IPS DF 4.7 (cell line): ENCODE data around the gene PRSS50.

Experiments used
- DNase-seq: peaks from one replicate; pipeline ENCODE4 v3.0.0-alpha.2; 2013; ENCODE audit warnings: low spot score; ENCODE audit errors: extremely low read depth

Gene PRSS50

GRCh38 chr3:46670000-46670890, 47.4 kb downstream of the PRSS50 start:
- no peak for DNase-seq

- no peak for DNase-seq
Measured at GRCh38 chr3:46669191-46669999, 48.3 kb downstream of the PRSS50 start.

GRCh38 chr3:46668591-46668990, 49.1 kb downstream of the PRSS50 start:
- DNase-seq, result no peak

GRCh38 chr3:46668116-46668515, 49.6 kb downstream of the PRSS50 start:
- no peak for DNase-seq

- no peak for DNase-seq
Measured at GRCh38 chr3:46667657-46668056, 50.0 kb downstream of the PRSS50 start.

GRCh38 chr3:46667061-46667621, 50.5 kb downstream of the PRSS50 start:
- DNase-seq, result no peak

- no peak for DNase-seq
Measured at GRCh38 chr3:46666453-46666845, 51.2 kb downstream of the PRSS50 start.

- DNase-seq, result no peak
Measured at GRCh38 chr3:46665763-46666452, 51.8 kb downstream of the PRSS50 start.

DNA sequence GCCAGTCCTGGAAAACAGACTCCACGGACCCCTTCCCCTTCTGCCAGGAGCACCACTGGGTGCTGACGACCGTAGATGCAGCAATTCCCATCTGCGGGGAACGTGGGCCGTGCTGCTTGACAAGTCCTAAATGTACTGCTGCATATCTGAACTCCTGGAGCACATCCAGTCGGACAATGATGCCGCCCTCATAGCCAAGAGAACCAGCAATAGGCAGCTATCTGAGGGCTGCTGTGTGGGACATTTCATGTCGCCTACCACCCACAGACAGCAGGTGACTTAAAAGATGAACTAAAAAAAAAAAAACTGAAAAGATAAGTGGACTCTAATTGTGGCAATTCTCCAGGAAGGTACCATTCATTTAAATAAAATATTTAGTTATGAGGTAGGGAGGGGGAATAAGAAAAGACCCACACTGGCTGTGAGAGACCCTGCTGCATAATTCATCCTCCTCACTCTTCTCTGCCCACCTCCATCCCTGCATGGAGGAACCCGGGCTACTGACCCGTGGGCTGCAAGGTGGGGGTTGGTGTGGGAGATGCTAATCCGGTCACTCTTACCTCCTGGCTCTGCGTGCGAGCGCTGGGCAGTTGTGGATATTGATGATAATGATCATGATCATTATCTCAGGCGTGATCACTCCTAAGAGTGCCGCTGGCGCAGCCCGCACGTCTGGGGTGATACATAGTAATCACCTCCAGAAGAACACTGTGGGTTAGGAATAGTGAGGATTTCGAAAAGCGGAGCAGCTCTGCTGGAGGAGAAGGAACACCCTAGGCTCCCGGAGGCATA, 52.5 kb downstream of the PRSS50 start:
- DNase-seq, result no peak

GRCh38 chr3:46664188-46664970, 53.3 kb downstream of the PRSS50 start:
- DNase-seq, result no peak

DNA sequence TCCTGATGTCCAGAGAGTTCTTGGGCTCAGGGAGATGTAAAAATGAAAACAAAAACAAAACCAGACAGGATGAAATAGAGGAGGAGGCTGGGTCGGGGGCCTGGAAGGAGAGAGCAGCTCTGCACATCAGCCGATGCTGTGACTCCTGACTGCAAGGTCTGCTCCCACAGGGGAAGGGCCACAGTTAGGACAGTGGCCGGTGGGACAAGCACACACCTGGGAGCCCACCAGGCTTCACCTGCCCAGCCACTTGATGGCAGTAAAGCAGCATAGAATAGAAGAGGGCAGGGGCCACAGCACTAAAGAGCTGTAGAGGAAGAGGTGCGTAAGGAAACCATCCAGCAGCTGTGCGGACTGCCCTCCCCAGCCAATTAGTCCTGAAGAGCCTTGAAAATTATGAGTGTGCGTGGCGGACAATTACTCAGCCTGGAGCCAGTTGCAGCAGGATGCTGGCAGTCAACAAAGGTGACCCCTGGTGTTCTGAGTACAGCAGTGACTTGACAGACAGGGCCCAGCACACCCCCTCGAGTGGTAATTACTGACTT, 54.0 kb downstream of the PRSS50 start:
- DNase-seq, result no peak

DNA sequence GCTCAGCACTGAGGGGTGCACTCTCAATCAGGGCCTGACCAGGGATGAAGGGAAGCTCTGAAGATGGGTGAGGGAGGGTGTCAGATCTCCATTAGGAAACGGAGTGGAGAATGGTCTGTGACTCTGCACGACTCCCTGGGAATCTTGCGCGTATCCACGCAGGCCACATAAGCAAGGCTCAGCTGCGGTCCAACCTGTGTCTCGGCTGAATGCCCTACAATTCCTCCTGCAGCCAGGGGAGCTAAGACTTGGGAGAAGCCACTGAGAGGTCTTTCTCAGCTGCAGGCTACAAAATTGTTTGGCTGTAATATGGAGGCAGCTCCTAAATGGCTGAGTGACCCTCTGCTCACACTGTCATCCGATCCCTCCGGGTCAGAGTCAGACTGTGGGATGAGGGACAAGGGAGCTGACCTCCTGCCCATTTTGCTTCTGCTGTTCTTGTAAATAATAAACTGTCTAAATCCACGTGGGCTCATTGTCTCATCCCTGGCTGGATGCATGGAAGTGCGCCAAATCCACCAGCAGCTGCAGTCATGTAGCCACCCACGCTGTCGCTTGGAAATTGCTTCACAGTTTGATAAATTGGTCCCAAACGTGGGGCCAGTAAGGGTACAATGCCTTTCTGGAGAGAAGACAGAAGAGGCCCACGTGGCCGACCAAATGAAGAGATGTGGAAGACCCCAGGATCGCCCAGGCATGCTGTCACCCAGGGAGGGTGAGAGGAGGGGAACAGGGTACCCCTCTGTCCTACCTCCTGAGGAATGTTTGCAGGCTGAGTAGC, 54.7 kb downstream of the PRSS50 start:
- DNase-seq, result no peak
